Fibroblast of skin of scalp (primary cell): ENCODE measurements around the gene KRTAP4-5.
"Not testable (repeated sequence)": the region's sequence is repeated elsewhere in the genome, so short reads cannot be mapped to it uniquely, and the experiment has no call there.

ENCODE experiments used
- DNase-seq: peaks from one replicate; pipeline ENCODE4 v3.0.0-alpha.2; 2013

The KRTAP4-5 gene

DNA sequence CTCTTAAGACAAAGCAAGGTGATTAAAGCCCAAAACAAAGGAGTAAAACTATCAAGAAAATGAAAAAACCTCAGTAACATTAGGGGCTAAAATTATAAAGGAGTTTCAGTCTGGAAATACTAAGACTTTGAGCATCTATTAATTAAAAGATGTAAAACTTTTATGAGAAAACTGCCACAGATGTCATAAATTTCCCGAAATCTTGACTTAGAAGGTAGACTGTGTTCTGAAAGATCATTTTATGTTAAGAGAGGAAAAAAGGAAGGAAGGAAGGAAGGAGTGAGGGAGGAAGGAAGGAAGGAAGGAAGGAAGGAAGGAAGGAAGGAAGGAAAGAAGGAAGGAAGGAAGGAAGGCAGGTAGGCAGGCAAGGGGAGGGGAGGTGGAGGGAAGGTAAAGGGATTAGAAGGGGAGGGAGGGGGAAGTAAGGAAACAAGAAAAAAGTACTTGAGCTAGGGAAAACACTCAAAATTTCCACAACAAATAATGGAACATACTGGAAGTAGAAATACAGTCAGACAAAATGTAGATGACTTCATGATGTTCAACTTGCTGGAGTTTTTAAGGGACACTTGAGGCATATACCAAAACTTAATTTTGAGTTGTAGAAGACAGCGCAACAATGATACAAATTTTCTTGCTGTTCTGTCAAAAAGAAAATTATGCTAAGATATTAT lies 2.0 kb downstream of the KRTAP4-5 start:
- no peak for DNase-seq

DNA sequence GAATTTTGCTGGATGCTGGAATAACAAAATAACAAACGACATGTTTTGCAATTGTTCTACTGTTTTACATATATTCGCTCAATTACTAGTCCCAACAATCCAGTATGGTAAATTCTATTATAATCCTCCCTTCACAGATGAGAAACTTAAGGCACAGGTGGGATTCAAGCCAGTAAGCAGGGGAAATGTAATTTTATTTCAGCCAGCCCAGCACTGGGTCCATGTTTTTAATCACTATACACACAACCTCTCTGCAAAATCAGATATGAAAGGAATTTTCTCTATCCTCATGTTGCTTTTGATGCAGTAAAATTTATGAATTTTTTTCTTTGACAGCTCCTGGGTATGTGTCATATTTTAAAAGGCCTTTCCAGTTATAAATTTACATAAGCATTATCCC lies 4.4 kb downstream of the KRTAP4-5 start:
- no peak for DNase-seq

DNA sequence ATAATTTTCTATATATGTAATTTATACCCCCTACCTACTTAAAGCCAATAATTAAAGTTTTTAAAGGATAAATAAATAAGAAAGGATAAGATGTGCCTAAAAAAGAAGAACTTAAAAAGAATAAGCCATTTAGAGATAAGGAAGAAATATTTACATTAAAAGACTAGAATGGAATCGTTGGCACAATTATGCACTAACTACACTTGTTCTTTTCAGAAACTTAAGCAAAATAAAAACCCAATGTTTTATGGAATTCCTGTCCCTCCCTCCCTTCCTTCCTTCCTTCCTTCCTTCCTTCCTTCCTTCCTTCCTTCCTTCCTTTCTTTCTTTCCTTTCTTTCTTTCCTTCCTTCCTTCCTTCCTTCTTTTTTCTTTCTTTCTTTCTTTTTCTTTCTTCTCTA lies 4.8 kb downstream of the KRTAP4-5 start:
- DNase-seq: no peak

DNA sequence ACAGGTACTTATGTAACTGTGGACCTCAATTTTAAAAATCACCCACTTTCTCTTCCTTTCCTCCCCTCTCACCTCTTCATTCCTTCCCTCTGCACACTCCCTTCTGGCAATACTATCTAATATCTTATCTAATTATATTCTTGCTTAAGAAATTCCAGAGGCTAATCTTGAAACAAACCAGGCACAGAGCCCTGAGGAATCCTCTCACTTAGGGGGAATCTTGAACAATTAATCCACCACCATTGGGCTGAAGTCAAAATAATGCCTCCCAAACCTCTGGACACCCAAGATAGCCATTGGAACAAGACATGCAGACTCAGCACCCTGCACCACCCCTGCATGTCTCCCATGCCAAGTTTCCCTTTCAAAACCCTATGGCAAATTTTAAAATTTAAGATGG lies 8.3 kb downstream of the KRTAP4-5 start:
- no peak for DNase-seq

DNA sequence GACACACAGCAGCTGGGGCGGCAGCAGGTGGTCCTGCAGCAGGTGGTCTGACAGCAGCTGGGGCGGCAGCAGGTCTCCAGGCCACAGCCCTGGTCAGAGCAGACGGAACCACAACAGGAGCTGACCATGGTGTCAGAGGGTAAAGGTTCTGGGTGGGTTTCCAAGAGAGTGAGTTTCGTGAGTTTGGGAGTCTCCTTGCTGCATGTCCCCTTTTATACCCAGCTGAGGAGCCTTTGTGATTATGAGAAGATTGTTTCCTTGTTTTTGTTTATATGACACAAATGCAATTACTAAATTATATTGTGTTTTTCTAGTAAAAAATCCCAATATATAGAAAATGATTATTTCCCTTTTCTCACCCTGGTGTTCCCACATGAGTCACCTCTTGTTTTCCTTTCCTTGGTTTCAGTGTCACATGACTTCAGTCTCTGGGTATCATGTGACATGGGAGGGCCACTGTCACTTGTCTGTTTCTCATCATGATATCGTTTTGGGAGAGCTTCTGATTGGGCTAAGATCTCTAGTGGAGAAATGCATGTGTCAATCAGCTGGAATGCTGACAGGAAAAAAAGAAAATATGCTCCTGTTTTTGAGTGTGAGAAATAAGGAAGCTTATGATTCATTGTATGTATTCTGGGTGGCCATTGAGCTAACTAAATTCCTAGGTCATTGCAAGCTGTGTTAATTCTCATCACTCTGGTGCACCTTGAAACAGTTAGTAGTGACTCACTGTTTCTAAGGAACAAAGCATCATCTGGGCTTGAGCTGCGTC lies 9.1 kb downstream of the KRTAP4-5 start, which contains the start of gene KRTAP4-6:
Gene KRTAP4-6 (minus strand): TSS at position 185 of the 772 bp plus-strand sequence. CDS start 57 bp downstream, at position 128.
- peak; percentile 92 for DNase-seq

DNA sequence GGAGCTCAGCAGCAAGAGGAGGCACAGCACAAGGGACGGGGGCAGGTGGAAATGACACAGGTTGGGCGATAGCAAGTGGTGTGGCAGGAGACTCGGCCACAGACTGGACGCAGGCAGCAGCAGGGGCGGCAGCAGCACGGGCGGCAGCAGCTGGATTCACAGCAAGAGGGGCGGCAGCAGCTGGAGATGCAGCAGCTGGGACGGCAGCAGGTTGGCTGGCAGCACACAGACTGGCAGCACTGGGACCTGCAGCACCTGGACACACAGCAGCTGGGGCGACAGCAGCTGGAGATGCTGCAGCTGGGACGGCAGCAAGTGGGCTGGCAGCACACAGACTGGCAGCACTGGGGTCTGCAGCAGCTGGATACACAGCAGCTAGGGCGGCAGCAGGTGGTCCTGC lies 9.8 kb downstream of the KRTAP4-5 start:
- DNase-seq: not testable (repeated sequence)

DNA sequence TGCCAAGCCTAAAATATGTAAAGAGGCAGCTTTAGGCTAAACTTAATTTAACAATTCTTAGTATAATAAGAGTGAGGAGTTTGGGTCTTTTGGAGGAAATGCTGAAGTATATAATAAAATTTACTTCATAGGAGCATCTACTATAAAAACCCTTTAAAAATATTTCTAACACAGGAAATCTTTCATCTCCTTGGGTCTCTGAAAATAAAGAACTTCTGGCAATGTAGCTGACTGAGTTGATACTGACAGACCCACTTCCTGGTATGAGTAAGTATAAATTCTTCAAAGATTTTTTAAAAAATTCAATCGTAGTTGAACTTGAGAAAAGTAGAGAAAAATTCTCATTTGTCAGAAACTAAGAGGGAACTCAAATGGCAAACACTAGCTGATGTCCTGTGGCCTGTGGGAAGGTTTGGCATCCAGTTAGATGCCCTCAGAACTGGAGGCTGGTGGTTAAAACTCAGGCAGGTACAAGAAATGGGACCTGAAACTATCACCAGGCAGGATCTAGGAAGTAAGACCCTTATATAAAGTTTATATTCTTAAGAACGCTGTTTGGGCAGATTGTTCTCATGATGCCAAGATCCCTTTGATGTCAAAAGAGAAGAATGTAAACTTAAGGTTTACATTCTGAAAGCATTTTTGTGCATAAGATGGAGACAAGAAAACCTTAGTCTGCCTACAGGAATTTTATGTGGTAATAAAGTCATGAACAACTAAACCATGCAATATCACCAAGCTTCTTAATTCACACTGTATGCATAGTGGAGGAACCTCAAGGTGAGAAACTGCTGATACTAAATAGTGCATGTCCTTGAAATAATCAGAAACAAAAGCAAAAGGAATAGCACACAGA lies 15.5 kb downstream of the KRTAP4-5 start:
- DNase-seq: peak; percentile 14

DNA sequence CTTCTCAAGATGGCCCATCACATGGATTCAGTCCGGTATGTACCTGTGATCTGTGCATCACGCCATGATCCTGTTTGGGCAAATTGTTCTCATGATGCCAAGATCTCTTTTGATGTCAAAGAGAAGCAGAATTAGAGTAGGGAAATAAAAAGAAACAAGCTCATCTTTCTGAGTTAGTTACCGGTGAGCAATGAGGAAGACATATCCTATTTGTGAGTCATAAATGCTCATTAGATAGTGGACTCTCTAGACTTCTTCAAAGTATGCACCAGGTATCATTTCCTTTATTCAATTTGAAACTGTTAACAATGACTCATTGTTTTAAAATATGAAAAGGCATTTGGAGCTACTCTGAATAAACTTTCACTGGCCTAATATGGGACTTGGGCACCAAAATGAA lies 17.6 kb downstream of the KRTAP4-5 start:
- DNase-seq: no peak

DNA sequence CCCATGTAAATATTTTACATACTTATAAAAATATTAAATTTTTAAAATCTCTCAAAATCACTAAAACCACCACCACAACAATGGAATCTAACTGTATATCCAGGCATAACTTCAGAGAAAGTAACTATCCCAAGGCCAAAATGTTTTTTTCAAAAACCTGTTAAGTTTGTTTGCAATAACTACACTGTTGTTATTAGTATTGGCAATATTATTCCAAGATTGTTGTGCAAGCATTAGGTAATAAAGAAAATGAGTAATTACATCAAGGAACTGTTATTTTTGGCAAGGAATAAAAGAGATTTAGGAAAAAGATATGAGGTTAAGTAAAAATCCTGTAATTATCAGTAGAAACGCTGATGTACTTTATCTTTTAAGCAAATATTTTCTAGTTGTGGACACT lies 22.3 kb downstream of the KRTAP4-5 start:
- DNase-seq: no peak

DNA sequence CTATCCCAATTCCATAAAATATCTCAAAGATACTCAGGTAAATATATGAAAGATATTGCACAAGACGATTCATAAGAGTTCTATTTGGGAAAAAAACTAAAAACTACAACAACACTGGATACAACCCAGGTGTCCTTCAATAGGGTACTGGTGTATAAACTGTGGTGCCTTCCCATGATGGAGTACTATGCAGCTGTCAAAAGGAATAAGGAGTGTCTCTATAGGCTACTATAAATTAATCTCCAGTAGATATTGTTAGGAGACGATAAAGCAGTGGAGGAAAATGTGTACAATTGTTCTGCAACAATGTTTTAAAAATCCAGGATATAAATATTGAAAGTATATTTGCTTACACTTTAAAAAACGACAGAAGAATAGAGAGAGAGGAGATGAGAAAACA lies 23.2 kb downstream of the KRTAP4-5 start:
- DNase-seq: no peak

DNA sequence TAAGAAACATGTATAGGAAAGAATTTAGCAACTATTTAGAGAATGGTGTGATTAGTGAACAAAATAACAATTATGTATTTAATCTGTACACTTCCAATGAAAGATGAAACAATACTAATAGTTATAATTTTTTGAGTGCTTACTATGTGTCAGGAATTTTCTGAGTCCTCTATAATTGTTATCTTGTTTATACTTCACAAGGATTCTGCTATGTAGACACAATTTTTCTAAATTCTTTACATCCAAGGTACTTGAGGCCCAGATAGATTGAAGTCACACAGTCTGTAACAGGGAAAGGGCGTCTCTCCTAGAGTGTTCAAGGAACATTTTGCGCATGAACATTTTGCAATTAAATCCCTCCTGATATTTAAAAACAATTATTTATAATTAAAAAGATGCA lies 24.6 kb downstream of the KRTAP4-5 start:
- DNase-seq: no peak

DNA sequence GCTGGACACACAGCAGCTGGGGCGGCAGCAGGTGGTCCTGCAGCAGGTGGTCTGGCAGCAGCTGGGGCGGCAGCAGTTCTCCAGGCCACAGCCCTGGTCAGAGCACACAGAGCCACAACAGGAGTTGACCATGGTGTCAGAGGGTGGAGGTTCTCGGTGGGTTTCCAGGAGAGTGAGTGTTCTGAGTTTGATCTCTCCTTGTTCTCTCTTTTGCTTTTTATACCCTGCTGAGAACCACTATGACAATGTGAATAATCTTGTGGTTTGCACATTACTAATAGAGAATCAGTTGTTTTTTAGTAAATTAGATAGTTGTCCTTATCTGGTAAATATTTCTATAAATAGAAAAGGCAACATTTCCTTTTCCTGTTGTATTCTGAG lies 25.6 kb downstream of the KRTAP4-5 start, which contains the start of gene KRTAP4-12:
Gene KRTAP4-12 (minus strand): TSS at position 192 of the 381 bp plus-strand sequence. CDS start 60 bp downstream, at position 132.
- DNase-seq: not testable (repeated sequence)

DNA sequence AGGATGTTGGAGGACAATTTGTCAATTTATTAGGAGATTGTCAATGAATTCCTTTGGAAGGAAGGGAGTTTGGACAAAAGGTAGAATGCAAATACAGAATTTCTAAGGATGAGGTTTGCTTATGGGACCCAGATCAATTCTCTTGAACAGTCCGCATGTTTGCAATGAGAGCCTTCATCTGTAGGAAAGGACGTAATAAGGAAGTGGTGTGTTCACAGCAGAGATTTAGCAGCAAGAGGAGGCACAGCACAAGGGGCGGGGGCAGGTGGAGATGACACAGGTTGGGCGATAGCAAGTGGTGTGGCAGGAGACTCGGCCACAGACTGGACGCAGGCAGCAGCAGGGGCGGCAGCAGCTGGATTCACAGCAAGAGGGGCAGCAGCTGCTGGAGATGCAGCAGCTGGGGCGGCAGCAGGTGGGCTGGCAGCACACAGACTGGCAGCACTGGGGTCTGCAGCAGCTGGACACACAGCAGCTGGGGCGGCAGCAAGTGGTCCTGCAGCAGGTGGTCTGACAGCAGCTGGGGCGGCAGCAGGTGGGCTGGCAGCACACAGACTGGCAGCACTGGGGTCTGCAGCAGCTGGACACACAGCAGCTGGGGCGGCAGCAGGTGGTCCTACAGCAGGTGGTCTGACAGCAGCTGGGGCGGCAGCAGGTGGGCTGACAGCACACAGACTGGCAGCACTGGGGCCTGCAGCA lies 26.2 kb downstream of the KRTAP4-5 start:
- not testable (repeated sequence) for DNase-seq

DNA sequence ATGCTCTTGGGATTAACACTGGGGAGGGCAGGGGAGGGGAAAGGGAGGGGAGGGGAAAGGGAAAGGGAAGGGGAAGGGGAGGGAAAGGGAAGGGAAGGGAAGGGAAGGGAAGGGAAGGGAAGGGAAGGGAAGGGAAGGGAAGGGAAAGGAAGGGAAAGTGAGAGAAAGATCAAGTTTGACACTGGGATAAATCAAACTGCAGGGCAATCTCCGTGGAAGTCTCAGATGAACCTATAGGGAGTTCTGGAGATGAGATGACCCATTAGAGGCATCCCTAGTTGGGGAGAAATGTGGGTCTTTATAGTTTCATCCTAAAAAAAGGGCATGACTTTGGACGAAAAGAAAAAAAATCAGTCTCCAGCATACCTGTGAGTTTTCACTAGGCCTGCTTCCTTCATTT lies 27.9 kb downstream of the KRTAP4-5 start:
- DNase-seq: no peak

DNA sequence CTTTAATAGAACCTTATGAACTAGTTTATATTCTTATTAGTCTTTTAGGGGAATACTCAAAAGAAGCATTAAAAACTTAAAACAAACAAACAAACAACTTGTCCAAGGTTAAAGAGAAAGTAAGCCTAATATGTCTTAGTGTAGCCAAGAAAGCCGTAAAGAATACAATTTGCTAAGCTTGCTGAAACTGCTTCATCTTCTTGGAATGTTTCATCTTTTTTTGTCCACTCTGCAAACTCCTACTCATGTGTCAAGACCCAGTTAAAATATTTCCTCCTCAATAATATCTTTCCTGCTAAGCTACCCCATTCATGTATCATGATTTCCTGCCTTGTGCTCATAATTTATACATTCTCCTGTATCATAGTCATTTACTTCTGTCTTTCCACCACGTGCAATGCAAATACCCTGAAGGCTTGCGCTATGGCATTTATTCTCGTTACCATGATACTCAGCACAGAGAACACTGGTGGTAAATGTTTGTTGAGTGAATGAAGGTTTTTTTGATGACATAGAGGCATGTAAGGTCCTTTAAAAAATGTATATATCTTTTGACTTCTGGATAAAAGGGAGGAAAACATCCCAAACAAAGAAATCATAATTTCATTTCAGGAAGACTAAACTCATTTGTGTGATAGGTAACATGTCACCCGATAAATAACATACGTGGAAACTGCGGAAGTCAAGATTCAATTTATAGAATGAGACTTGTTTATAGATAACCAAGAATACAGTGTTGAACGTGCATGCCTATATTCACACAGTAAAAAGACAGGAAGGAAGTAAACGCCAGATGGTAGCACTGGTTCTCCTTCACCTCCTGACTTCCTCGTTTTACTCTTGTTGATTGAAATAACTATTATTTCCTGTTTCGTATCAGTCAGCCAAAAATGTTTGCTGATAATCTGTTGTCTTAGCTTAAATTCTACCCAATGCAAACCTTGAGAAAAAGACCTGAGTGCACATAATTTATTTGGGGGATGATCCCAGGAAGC lies 29.6 kb downstream of the KRTAP4-5 start:
- DNase-seq: peak; percentile 32

DNA sequence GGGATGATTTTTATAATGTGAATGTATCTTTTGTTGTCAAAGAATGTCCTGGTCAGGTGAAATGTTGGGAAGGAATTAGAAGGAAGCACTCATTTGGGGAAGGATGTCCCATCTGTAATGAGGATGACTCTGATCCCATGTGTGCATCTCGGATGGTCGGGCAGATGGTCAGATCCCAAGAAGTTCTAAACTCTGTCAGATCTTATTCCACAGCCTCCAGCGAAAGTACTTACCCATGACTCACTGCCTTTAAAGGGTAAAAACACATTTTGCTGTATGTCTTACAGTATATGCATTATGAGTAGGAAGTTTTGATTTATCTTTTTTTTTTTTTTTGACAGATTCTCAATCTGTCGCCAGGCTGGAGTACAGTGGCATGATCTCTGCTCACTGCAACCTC lies 30.9 kb downstream of the KRTAP4-5 start:
- DNase-seq: peak; percentile 45

DNA sequence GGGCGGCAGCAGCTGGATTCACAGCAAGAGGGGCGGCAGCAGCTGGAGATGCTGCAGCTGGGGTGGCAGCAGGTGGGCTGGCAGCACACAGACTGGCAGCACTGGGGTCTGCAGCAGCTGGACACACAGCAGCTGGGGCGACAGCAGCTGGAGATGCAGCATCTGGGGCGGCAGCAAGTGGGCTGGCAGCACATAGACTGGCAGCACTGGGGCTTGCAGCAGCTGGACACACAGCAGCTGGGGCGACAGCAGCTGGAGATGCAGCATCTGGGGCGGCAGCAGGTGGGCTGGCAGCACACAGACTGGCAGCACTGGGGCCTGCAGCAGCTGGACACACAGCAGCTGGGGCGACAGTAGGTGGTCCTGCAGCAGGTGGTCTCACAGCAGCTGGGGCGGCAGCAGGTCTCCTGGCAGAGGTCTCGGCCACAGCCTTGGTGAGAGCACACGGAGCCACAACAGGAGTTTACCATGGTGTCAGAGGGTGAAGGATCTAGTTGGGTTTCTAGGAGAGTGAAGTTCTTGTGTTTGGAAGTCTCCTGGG lies 31.7 kb downstream of the KRTAP4-5 start, which contains the start of gene KRTAP4-11:
Gene KRTAP4-11 (minus strand): TSS at position 528 of the 541 bp plus-strand sequence. CDS start 58 bp downstream, at position 470.
- DNase-seq: not testable (repeated sequence)

DNA sequence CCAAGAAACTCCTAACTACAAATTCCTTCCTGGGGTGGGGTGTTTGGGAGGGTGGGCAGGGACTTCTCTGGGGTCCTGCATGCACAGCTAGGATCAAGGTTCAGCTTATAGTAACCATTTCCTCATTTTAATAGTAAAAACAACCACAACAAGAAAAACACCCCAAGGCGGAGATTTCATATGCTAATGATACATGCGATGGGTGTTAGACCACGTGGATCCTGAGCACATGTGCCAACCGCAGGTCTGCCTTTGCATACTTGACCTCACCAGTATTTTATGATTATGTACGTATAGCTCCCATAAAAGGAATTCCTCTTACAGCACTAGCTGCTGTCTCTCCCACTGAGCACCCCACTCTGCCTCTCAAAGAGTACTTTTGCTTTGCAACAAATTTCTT lies 33.3 kb downstream of the KRTAP4-5 start:
- peak; percentile 50 for DNase-seq

DNA sequence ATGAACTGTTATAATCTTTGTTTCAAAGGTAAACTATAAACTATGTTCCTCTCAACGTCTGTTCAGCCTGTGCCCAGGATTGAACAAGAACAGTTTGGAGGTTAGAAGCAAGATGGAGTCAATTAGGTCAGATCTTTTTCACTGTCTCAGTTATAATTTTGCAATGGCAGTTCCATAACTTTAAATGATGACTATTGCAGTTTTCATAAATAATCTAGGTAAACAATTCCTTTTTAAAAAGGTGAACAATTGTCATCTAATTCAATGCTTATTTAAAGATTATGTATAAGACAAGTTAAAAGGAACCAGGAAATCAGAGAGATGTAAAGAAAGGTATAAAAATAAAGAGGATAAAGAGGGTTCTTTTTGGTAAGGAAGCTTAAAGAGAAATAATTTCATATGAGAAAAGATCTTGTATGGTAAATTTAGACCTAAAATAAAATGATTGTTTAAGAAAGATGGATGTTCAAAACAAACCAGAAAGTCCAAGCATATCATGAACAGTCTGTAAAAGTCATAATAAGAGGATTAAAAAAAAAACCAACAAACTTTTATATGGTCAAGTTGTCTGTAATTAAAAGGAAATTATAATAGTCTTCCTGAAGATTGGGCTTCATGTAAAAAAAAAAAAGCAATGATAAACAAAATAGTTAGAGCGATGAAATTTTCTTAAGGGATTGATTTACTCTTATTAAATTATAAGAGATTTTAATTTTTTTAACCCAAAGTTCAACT lies 38.3 kb downstream of the KRTAP4-5 start:
- no peak for DNase-seq
